ENCODE results near the gene MORN1. TPM values are rescaled to one million over a fixed set of nuclear protein-coding genes. Genes with fewer than 3 reads are reported as not detected.

The MORN1 gene
- total RNA-seq, 1 donor: 13.4 TPM

GRCh38 chr1:2385606-2386280 is 5.6 kb downstream of the MORN1 start:
- Histone ChIP-seq H4K20me1 (ENCODE audit: insufficient read depth, low read length) (no peaks in the 10 kb centered on the region), H3K4me2 (ENCODE audit: insufficient read depth, low read length) (no peak overlapping the region), H3K9me3 (ENCODE audit: low read depth, low read length) (no peaks in the 10 kb centered on the region), H3K4me1 (ENCODE audit: insufficient read depth, low read length) (peaks cover 11% of the 10 kb centered on the region), H3K4me3 (ENCODE audit: insufficient read depth, low read length) (no peak overlapping the region), H3K36me3 (ENCODE audit: insufficient read depth, low read length) (peaks cover 12% of the 10 kb centered on the region), H3K79me2 (ENCODE audit: insufficient read depth, low read length) (peaks cover 11% of the 10 kb centered on the region), H3K27me3 (ENCODE audit: insufficient read depth, low read length) (no peaks in the 10 kb centered on the region), H2AFZ (ENCODE audit: low read length) (no peak overlapping the region), H3K27ac (ENCODE audit: low read depth, low read length) (no peak overlapping the region)
- DNase-seq (ENCODE audit: insufficient read length, low spot score, missing footprints): peak; percentile 92
- TF ChIP-seq CTCF (IDR thresholded peaks at IDR 0.05; ENCODE audit: extremely low read depth, low read depth, low read length): no peak

- H3K27ac ChIP-seq (ENCODE audit: low read depth, low read length): no peak overlapping the region
These were observed 6.3 kb downstream of the MORN1 start for GRCh38 chr1:2384941-2385481.

GRCh38 chr1:2384130-2384860 is 7.1 kb downstream of the MORN1 start:
- peaks cover 12% of the 10 kb centered on the region for H3K36me3 ChIP-seq (ENCODE audit: insufficient read depth, low read length)
- no peaks in the 10 kb centered on the region for H3K79me2 ChIP-seq (ENCODE audit: insufficient read depth, low read length)
- peaks cover 5% of the 10 kb centered on the region for H3K4me1 ChIP-seq (ENCODE audit: insufficient read depth, low read length)
- no peak for TF ChIP-seq CTCF (IDR thresholded peaks at IDR 0.05; ENCODE audit: extremely low read depth, low read depth, low read length)
- H2AFZ ChIP-seq (ENCODE audit: low read length): no peak overlapping the region
- no peaks in the 10 kb centered on the region for H4K20me1 ChIP-seq (ENCODE audit: insufficient read depth, low read length)
- no peak overlapping the region for H3K27ac ChIP-seq (ENCODE audit: low read depth, low read length)
- H3K9me3 ChIP-seq (ENCODE audit: low read depth, low read length): no peaks in the 10 kb centered on the region
- no peak overlapping the region for H3K4me3 ChIP-seq (ENCODE audit: insufficient read depth, low read length)
- peak; percentile 53 for DNase-seq (ENCODE audit: insufficient read length, low spot score, missing footprints)
- no peak overlapping the region for H3K4me2 ChIP-seq (ENCODE audit: insufficient read depth, low read length)
- no peaks in the 10 kb centered on the region for H3K27me3 ChIP-seq (ENCODE audit: insufficient read depth, low read length)

More at GRCh38 chr1:2384941-2385481, 6.3 kb downstream of the MORN1 start:
- Histone ChIP-seq H2AFZ (ENCODE audit: low read length) (no peak overlapping the region), H4K20me1 (ENCODE audit: insufficient read depth, low read length) (no peaks in the 10 kb centered on the region), H3K4me2 (ENCODE audit: insufficient read depth, low read length) (no peak overlapping the region), H3K4me1 (ENCODE audit: insufficient read depth, low read length) (peaks cover 5% of the 10 kb centered on the region), H3K9me3 (ENCODE audit: low read depth, low read length) (no peaks in the 10 kb centered on the region), H3K4me3 (ENCODE audit: insufficient read depth, low read length) (no peak overlapping the region), H3K27me3 (ENCODE audit: insufficient read depth, low read length) (no peaks in the 10 kb centered on the region), H3K79me2 (ENCODE audit: insufficient read depth, low read length) (peaks cover 4% of the 10 kb centered on the region), H3K36me3 (ENCODE audit: insufficient read depth, low read length) (peaks cover 12% of the 10 kb centered on the region)
- no peak for TF ChIP-seq CTCF (IDR thresholded peaks at IDR 0.05; ENCODE audit: extremely low read depth, low read depth, low read length)
- DNase-seq (ENCODE audit: insufficient read length, low spot score, missing footprints): peak; percentile 70

- Histone ChIP-seq H3K36me3 (ENCODE audit: insufficient read depth, low read length) (peaks cover 12% of the 10 kb centered on the region), H3K79me2 (ENCODE audit: insufficient read depth, low read length) (no peaks in the 10 kb centered on the region), H3K27ac (ENCODE audit: low read depth, low read length) (no peak overlapping the region), H3K9me3 (ENCODE audit: low read depth, low read length) (no peaks in the 10 kb centered on the region), H3K4me1 (ENCODE audit: insufficient read depth, low read length) (peaks cover 5% of the 10 kb centered on the region), H4K20me1 (ENCODE audit: insufficient read depth, low read length) (no peaks in the 10 kb centered on the region), H2AFZ (ENCODE audit: low read length) (no peak overlapping the region), H3K4me2 (ENCODE audit: insufficient read depth, low read length) (no peak overlapping the region), H3K27me3 (ENCODE audit: insufficient read depth, low read length) (no peaks in the 10 kb centered on the region), H3K4me3 (ENCODE audit: insufficient read depth, low read length) (no peak overlapping the region)
- no peak for TF ChIP-seq CTCF (IDR thresholded peaks at IDR 0.05; ENCODE audit: extremely low read depth, low read depth, low read length)
- peak; percentile 72 for DNase-seq (ENCODE audit: insufficient read length, low spot score, missing footprints)
These were observed 7.8 kb downstream of the MORN1 start for GRCh38 chr1:2383576-2383975.
